Suprapubic skin (tissue), 4 donors: ENCODE measurements around the gene ROBO1.
"Not testable (repeated sequence)": the region's sequence is repeated elsewhere in the genome, so short reads cannot be mapped to it uniquely, and the experiment has no call there.

Experiments
- EP300 ChIP-seq: sonication (generic); formaldehyde crosslinking; IDR thresholded peaks from one replicate; pipeline ENCODE4 v1.6.1; 2017; ENCODE audit warnings: antibody characterized with exemption
- POLR2A ChIP-seq, 2 donors: fragments of 450-650 bp; IDR thresholded peaks; one replicate each; pipeline ENCODE4 v1.6.1; 2017; ENCODE audit warnings: antibody characterized with exemption in 2 of 2, mild to moderate bottlenecking in 2 of 2, moderate library complexity in 2 of 2
- POLR2AphosphoS5 ChIP-seq, 3 donors: sonication (generic); formaldehyde crosslinking; IDR thresholded peaks; one replicate each; pipeline ENCODE4 v1.6.1; 2017; ENCODE audit warnings: antibody characterized with exemption in 3 of 3
- TF ChIP-seq, protein P1 (sequence below), 2 donors: fragments of 200-600 bp in 1 of 2; fragments of 450-650 bp in 1 of 2; sonication (generic) in 1 of 2; IDR thresholded peaks; one replicate each; pipeline ENCODE4 v1.5.1; 2016 to 2019; ENCODE audit warnings: antibody characterized with exemption in 2 of 2, mild to moderate bottlenecking in 1 of 2, moderate library complexity in 1 of 2

DNA sequence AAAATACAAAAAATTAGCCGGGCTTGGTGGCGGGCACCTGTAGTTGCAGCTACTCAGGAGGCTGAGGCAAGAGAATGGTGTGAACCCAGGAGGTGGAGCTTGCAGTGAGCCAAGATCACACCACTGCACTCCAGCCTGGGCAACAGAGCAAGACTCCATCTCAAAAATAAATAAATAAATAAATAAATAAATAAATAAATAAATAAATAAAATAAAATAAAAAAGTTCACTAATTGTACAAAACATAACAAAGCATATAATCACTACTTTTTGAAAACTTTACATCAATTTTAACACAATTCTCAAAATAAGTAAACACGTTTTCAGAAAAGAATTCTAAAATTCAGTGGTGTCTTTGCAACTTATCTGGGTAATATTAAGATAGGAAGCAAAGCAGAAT, 1017.5 kb downstream of the ROBO1 start:
- TF ChIP-seq POLR2AphosphoS5 (IDR thresholded peaks at IDR 0.05); POLR2A (IDR thresholded peaks at IDR 0.05); EP300: not testable (repeated sequence)
- TF ChIP-seq, protein P1, sequence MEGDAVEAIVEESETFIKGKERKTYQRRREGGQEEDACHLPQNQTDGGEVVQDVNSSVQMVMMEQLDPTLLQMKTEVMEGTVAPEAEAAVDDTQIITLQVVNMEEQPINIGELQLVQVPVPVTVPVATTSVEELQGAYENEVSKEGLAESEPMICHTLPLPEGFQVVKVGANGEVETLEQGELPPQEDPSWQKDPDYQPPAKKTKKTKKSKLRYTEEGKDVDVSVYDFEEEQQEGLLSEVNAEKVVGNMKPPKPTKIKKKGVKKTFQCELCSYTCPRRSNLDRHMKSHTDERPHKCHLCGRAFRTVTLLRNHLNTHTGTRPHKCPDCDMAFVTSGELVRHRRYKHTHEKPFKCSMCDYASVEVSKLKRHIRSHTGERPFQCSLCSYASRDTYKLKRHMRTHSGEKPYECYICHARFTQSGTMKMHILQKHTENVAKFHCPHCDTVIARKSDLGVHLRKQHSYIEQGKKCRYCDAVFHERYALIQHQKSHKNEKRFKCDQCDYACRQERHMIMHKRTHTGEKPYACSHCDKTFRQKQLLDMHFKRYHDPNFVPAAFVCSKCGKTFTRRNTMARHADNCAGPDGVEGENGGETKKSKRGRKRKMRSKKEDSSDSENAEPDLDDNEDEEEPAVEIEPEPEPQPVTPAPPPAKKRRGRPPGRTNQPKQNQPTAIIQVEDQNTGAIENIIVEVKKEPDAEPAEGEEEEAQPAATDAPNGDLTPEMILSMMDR (IDR thresholded peaks at IDR 0.05) = not testable (repeated sequence)
